ENCODE measurements around the gene ACTN1.

ACTN1 gene

DNA sequence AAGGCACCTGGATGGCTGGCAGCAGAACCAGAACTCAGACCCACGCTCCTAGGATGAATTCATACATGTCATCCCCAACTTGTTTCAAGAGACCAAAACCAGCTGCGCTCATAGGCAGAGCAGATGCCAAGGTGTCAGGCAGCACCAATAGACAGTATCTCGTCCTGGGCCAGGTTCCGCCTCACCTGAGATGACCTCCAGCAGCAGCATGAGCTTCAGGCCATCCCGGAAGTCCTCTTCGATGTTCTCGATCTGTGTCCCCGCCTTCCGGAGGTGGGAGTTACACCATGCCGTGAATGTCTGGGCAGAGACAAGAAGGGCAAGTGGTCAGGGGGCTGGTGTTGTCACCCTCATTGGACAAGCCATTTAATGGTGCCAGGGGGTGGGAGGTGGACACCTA, 53.7 kb downstream of the ACTN1 start:
- no peak for DNase-seq (ENCODE audit: low read depth)
- H3K4me3 ChIP-seq (ENCODE audit: low read depth, low read length) = no peak overlapping the region
- TF ChIP-seq, protein P1, sequence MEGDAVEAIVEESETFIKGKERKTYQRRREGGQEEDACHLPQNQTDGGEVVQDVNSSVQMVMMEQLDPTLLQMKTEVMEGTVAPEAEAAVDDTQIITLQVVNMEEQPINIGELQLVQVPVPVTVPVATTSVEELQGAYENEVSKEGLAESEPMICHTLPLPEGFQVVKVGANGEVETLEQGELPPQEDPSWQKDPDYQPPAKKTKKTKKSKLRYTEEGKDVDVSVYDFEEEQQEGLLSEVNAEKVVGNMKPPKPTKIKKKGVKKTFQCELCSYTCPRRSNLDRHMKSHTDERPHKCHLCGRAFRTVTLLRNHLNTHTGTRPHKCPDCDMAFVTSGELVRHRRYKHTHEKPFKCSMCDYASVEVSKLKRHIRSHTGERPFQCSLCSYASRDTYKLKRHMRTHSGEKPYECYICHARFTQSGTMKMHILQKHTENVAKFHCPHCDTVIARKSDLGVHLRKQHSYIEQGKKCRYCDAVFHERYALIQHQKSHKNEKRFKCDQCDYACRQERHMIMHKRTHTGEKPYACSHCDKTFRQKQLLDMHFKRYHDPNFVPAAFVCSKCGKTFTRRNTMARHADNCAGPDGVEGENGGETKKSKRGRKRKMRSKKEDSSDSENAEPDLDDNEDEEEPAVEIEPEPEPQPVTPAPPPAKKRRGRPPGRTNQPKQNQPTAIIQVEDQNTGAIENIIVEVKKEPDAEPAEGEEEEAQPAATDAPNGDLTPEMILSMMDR (IDR thresholded peaks at IDR 0.05; ENCODE audit: low read depth, low read length, missing control alignments) = no peak

DNA sequence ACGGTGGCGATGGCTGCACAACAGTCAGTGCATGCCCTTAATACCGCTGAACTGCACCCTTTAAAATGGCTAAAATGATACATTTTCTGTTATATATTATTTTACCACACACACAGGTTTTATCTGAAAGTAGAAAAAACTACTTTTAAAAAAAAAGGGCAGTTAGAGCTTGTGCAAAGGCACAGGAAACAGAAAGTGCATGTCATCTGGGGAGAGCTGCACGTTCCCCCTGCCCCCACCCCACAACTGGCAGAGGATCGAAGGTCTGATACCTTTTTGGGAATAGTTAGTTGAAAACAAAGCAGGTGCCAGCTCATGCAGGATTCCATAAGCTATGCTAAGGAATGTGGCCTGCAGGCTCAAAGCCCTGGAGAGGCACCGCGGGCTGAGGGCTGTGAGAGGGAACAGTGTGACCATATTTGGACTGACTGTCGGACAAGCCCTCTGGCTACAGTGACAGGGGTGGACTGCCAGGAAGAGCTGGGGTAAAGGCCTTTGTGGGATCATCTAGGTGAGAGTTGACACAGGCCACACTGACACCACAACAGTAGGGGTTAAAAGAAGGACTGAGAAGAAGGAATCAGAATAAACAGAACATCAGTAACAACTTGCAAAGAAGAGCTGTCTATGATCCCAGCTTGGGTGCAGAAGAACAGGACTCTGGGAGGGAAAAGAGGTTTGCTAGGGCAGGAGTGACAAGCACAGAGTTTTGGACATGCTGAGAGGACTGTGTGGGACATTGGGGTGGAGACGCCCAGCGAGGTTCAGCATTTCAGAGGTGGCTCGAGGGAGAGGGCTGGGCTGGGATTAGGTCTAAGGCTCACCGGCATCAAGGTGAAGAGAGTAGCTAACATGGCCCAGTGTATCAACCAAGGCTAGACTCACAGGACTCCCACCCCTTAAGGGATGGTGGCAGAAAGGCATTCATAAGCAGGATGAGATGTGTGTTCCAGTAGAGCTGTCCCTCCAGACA, 54.6 kb downstream of the ACTN1 start:
- TF ChIP-seq, protein P1 (IDR thresholded peaks at IDR 0.05; ENCODE audit: low read depth, low read length, missing control alignments) = no peak
- H3K4me3 ChIP-seq (ENCODE audit: low read depth, low read length) = no peak overlapping the region
- no peak for DNase-seq (ENCODE audit: low read depth)

DNA sequence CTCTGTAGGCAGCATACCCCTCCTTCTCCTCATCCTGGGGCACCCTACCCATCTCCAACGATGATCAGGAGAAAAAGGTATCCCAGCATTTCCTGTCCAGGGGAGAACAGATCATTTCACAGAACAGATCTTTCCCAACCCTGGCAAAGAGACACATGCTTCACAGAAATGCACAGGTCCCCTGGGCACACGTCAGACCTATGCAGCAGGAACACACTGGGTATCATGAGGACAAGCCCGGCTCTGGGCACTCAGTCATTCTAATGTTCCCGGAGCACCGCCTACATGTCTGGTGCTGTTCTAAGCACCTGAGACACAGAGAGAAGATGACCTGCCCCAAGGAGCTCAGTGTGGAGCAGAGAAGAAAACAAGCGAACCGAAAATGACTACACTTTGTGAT, 56.2 kb downstream of the ACTN1 start:
- TF ChIP-seq, protein P1 (IDR thresholded peaks at IDR 0.05; ENCODE audit: low read depth, low read length, missing control alignments) = no peak
- no peak overlapping the region for H3K4me3 ChIP-seq (ENCODE audit: low read depth, low read length)
- no peak for DNase-seq (ENCODE audit: low read depth)

DNA sequence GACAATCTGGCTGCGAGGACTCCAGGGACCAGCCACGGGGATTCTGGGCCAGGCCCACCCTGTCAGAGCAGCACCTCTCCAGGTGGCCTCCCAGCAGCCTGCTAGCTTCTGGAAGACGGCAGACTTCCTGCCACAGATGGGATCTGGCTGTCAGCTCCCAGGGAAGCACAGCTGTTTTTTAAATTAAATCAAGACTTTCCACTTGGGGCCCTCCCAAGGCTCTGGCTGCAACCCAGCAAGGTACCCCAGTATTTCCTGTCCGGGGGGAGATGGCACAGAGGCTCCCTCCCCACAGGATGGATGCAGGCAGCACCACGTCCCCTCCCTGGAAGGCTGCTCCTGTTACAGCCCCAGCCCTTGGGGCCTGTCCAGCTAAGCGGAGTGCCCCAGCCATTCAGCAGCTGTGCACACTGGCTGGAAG, 56.9 kb downstream of the ACTN1 start:
- no peak for DNase-seq (ENCODE audit: low read depth)
- TF ChIP-seq, protein P1 (IDR thresholded peaks at IDR 0.05; ENCODE audit: low read depth, low read length, missing control alignments) = no peak
- H3K4me3 ChIP-seq (ENCODE audit: low read depth, low read length) = no peak overlapping the region

DNA sequence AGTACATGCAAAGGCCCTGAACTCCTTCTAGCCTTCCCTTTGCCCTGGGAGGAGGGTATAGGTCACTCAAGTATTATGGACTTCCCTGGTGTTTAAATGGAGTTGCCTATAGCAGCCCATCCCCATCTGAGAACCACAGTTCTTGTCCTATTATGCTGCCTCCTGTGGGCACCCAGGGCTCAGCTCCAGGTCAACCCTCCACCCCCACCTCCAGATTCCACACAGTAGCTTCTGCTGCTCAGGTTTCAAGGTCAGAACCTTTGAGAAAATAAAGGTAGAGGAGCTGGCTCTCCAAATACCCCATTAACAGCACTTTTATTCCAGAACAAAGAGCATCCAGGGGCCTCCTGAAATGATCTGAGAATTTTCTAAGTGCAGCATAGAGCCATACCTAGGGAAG, 57.4 kb downstream of the ACTN1 start:
- DNase-seq (ENCODE audit: low read depth) = no peak
- TF ChIP-seq, protein P1 (IDR thresholded peaks at IDR 0.05; ENCODE audit: low read depth, low read length, missing control alignments) = no peak
- H3K4me3 ChIP-seq (ENCODE audit: low read depth, low read length) = no peak overlapping the region

DNA sequence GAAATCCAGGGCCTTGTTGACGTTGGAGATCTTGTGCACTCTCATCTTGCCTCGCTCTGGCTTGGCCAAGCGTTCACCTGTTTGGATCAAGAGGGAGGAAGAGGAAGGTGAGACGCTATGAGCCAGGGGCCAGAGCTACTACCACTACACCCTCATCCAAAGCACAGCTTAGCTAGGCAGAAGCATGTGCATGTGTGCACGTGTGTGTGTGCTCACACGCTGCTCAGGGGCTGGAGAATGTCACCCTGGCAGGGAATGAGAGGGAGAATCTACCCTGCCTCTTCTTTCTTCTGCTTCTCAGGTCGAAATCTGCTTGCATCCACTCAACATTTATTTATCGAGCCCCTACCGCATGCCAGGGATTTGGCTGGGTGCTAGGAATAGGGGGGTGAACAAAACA, 58.1 kb downstream of the ACTN1 start:
- no peak for DNase-seq (ENCODE audit: low read depth)
- TF ChIP-seq, protein P1 (IDR thresholded peaks at IDR 0.05; ENCODE audit: low read depth, low read length, missing control alignments) = no peak
- H3K4me3 ChIP-seq (ENCODE audit: low read depth, low read length) = no peak overlapping the region

All from GM12864 (cell line).